K562 (cell line): ENCODE measurements around the gene CTAGE8.
"Not testable (repeated sequence)": the region's sequence is repeated elsewhere in the genome, so short reads cannot be mapped to it uniquely, and the experiment has no call there.

Source experiments
- NFE2 ChIP-seq: IDR thresholded peaks from 2 replicates; pipeline ENCODE4 v1.6.1; 2014; ENCODE audit warnings: antibody characterized with exemption, low read depth
- SRSF1 ChIP-seq: fragments of 200-400 bp; formaldehyde crosslinking; IDR thresholded peaks from 2 replicates; pipeline ENCODE4 v1.6.1; 2017; ENCODE audit warnings: mild to moderate bottlenecking, low read depth, low read length, moderate library complexity

GRCh38 chr7:144218581-144218980 lies 50.5 kb downstream of the CTAGE8 start:
- TF ChIP-seq NFE2, SRSF1: not testable (repeated sequence)
